ENCODE results near the gene LCORL. TPM values are rescaled to one million over a fixed set of nuclear protein-coding genes. Genes with fewer than 3 reads are reported as not detected.
A peak's percentile ranks its signal among the peaks of the same experiment; 100 is the strongest.
"Not testable (repeated sequence)": the region's sequence is repeated elsewhere in the genome, so short reads cannot be mapped to it uniquely, and the experiment has no call there.

The LCORL gene
- total RNA-seq, 2 donors from 2014 or later = 16.5 to 20.7 TPM

DNA sequence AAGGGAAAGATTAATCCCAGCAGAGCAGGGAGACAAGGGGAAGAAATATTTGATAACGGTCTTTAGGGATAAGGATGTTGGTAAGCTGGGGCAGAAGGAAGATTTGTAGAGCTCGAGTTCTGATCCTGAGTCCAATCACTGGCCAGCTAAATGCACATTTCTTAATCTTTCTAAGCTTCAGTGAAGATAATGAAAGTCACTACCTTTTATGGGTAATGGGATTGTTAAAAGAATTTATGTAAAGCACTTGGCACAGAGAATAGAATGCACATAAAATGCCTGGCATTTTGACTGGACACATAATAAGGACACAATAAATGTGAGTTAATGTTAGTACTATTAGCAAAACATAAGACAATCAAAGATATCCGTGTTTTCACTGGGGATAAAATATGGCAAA lies 167.5 kb downstream of the LCORL start:
- Histone ChIP-seq H3K9ac (ENCODE audit: low read depth in 2 of 2, low read length in 2 of 2) (no peak overlapping the region), H3K9me3 (no peaks in the 10 kb centered on the region), H3K4me3 (no peak overlapping the region), H3K27ac (no peak overlapping the region), H3K27me3 (no peaks in the 10 kb centered on the region), H3K36me3 (no peaks in the 10 kb centered on the region), H3K4me1 (no peaks in the 10 kb centered on the region)
- no peak for DNase-seq
- intact Hi-C loops (cut with DNase I) = no loop called here
- TF ChIP-seq, protein P1, sequence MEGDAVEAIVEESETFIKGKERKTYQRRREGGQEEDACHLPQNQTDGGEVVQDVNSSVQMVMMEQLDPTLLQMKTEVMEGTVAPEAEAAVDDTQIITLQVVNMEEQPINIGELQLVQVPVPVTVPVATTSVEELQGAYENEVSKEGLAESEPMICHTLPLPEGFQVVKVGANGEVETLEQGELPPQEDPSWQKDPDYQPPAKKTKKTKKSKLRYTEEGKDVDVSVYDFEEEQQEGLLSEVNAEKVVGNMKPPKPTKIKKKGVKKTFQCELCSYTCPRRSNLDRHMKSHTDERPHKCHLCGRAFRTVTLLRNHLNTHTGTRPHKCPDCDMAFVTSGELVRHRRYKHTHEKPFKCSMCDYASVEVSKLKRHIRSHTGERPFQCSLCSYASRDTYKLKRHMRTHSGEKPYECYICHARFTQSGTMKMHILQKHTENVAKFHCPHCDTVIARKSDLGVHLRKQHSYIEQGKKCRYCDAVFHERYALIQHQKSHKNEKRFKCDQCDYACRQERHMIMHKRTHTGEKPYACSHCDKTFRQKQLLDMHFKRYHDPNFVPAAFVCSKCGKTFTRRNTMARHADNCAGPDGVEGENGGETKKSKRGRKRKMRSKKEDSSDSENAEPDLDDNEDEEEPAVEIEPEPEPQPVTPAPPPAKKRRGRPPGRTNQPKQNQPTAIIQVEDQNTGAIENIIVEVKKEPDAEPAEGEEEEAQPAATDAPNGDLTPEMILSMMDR (IDR thresholded peaks at IDR 0.05) = no peak

DNA sequence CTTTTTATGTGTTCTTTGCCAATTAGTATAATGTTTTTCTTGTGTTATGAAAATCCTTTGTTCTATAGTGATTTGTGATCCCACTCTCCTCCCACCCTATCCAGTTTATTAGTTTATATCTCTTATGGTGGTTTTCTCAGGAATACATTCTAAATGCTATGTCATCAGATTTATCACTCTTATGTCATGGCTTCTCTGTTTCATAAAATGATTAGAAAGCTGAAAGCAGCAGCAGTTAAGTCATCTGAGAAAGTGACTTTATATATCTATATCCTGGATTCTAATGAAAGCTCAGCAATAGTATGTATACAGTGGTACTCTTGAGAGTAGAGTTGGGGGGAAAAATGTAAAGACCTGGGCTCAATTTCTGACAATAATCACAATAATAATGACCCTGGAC lies 169.6 kb downstream of the LCORL start:
- DNase-seq = no peak
- H3K4me1 ChIP-seq = no peaks in the 10 kb centered on the region
- no peaks in the 10 kb centered on the region for H3K9me3 ChIP-seq
- intact Hi-C loops (cut with DNase I) = no loop called here
- H3K9ac ChIP-seq (ENCODE audit: low read depth in 2 of 2, low read length in 2 of 2) = no peak overlapping the region
- H3K4me3 ChIP-seq = no peak overlapping the region
- no peak overlapping the region for H3K27ac ChIP-seq
- no peaks in the 10 kb centered on the region for H3K36me3 ChIP-seq
- TF ChIP-seq, protein P1 (IDR thresholded peaks at IDR 0.05) = no peak
- no peaks in the 10 kb centered on the region for H3K27me3 ChIP-seq

DNA sequence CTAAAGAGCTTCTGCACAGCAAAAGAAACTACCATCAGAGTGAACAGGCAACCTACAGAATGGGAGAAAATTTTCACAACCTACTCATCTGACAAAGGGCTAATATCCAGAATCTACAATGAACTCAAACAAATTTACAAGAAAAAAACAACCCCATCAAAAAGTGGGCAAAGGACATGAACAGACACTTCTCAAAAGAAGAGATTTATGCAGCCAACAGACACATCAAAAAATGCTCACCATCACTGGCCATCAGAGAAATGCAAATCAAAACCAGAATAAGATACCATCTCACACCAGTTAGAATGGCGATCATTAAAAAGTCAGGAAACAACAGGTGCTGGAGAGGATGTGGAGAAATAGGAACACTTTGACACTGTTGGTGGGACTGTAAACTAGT lies 171.3 kb downstream of the LCORL start:
- intact Hi-C loops (cut with DNase I); DNase-seq; H3K4me3 ChIP-seq; H3K36me3 ChIP-seq; H3K9me3 ChIP-seq; H3K27ac ChIP-seq; H3K27me3 ChIP-seq; H3K4me1 ChIP-seq; H3K9ac ChIP-seq (ENCODE audit: low read depth in 2 of 2, low read length in 2 of 2): not testable (repeated sequence)

DNA sequence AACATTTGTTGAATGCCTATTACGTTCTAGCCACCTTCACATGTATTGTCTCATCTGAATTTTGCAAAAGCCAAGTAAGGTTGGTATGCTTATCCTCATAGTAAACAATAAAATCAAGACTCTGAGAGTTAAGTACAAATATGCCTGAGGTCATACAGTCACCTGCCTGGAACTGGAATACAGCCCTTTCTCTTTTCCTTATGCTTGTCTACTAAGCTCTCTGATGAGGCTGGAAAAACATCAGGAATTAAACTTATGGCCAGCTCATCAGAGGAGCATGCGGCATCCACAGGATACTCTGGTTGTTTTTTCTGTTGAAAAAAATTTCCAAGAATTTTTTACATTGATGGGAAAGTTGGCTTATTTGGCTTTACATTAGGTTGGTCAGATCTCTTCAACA lies 175.3 kb downstream of the LCORL start:
- H3K4me1 ChIP-seq = no peaks in the 10 kb centered on the region
- no peak overlapping the region for H3K9ac ChIP-seq (ENCODE audit: low read depth in 2 of 2, low read length in 2 of 2)
- DNase-seq = no peak
- no peaks in the 10 kb centered on the region for H3K36me3 ChIP-seq
- H3K9me3 ChIP-seq = no peaks in the 10 kb centered on the region
- no peak overlapping the region for H3K4me3 ChIP-seq
- intact Hi-C loops (cut with DNase I) = no loop called here
- TF ChIP-seq, protein P1 (IDR thresholded peaks at IDR 0.05) = no peak
- H3K27ac ChIP-seq = no peak overlapping the region
- H3K27me3 ChIP-seq = no peaks in the 10 kb centered on the region

DNA sequence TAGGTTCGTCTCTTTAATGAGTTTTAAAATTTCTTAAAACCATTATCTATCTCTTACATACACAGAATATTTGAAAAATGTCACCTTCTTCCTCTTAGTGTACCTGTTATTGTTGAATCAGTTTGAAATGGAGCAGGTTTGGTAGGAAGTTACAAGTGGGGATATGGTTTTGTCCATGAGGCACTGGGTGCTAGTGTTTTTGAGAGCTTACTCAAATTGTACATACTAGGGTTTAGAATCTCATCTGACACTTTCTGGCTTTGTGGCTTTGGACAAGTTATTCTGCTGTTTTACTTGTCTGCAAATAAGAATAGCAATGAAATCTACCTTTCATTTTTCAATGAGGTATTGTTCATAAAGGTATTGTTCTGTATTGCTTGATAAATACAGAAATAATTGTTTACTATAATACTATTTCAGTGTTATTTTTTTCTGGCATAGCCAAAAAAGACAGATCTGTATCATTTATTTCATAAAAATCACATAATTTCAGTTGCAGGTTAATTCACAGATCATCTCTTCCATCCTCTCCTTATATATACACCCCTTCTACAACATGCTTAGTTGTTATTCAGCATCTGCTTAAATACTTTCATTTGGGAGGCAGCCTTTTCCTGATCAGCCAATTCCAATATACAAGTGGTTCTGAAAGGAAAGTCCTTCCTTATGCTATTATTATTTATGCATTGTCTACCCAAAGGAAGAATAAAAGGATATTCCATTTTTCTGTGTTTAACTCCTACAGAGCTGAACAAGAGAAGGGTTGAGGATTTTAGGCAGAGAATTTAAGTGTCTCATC lies 197.5 kb downstream of the LCORL start:
- DNase-seq = no peak
- H3K4me3 ChIP-seq = no peak overlapping the region
- intact Hi-C loops (cut with DNase I) = no loop called here
- H3K27ac ChIP-seq = no peak overlapping the region
- no peaks in the 10 kb centered on the region for H3K27me3 ChIP-seq
- no peak overlapping the region for H3K9ac ChIP-seq (ENCODE audit: low read depth in 2 of 2, low read length in 2 of 2)
- no peaks in the 10 kb centered on the region for H3K36me3 ChIP-seq
- TF ChIP-seq, protein P1 (IDR thresholded peaks at IDR 0.05) = no peak
- H3K4me1 ChIP-seq = no peaks in the 10 kb centered on the region
- no peaks in the 10 kb centered on the region for H3K9me3 ChIP-seq

DNA sequence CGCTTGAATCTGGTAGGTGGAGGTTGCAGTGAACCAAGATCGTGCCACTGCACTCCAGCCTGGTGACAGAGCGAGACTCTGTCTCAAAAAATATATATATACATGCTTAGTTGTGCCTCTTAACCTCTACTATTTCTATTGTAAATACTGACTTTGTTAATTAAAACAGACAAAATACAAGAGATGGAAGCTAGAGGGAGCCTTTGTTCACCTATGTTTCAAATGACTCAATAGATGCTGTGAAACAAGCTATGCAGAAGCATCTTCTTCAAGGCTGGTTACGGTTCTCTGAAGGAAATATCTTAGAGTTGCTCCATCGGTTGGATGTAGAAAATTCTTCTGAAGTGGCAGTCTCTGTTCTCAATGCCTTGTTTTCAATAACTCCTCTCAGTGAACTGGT lies 204.5 kb downstream of the LCORL start:
- Histone ChIP-seq H3K36me3 (no peaks in the 10 kb centered on the region), H3K9me3 (no peaks in the 10 kb centered on the region)
- intact Hi-C loops (cut with DNase I) = loop anchor here (5.0 to 10.0 kb wide), 2 partner anchors 558 to 775 kb away; no protein-coding TSS in a partner anchor

More for the DNA sequence above, 204.5 kb downstream of the LCORL start:
- TF ChIP-seq, protein P1 (IDR thresholded peaks at IDR 0.05) = peak; percentile 26
- peaks cover 5% of the 10 kb centered on the region for H3K4me1 ChIP-seq
- H3K27ac ChIP-seq = no peak overlapping the region
- no peak overlapping the region for H3K9ac ChIP-seq (ENCODE audit: low read depth in 2 of 2, low read length in 2 of 2)
- no peaks in the 10 kb centered on the region for H3K27me3 ChIP-seq
- no peak overlapping the region for H3K4me3 ChIP-seq
- DNase-seq = no peak

Measured in colonic mucosa (tissue), 4 donors.